ENCODE results near the gene PPM1N. TPM values are rescaled to one million over a fixed set of nuclear protein-coding genes. Genes with fewer than 3 reads are reported as not detected.

Gene PPM1N
- total RNA-seq, 1 donor from 2014 or later: 2.2 TPM

- no peaks in the 10 kb centered on the region for H3K4me1 ChIP-seq
- DNase-seq (ENCODE audit: low spot score in 2 of 2): no peak
- H3K4me3 ChIP-seq: no peak overlapping the region
- H3K9me3 ChIP-seq: no peaks in the 10 kb centered on the region
- TF ChIP-seq CTCF (IDR thresholded peaks at IDR 0.05): no peak
- no peaks in the 10 kb centered on the region for H3K27me3 ChIP-seq
- intact Hi-C loops (cut with DNase I): no loop called here
- H3K36me3 ChIP-seq: no peaks in the 10 kb centered on the region
- H3K27ac ChIP-seq: no peak overlapping the region
These were observed 49.0 kb downstream of the PPM1N start for GRCh38 chr19:45547211-45547770.

DNA sequence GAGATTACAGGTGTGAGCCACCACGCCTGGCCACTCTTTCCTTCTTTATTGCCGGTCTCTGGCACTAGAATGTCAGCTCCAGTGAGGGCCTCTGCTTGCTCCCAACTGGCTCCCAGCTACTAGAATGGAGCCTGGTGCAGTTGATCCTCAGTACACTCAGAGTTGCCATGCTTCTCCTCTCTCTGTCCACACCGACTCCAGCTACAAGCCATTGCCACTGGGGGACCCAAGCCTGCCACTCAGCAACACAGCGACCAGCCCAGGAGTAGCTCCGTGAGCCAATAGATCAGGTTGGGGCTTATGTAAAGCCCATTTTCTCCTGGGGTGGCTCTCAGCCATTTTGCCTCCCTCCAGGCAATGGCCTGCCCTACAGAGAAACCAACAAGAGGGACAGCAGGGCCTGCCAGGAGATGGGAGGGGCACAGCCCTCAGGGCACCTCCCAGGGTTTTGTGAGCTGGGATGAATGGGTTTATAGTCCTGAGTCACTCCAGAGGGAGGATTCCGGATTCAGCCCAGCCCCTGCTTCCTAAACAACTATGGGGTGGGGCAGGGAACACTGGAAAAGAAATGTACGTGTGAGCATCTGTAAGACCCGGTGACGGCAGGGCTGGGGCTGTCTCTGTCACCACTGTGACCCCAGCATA, 49.8 kb downstream of the PPM1N start:
- Histone ChIP-seq H3K27ac (no peak overlapping the region), H3K4me3 (no peak overlapping the region), H3K27me3 (no peaks in the 10 kb centered on the region), H3K9me3 (no peaks in the 10 kb centered on the region), H3K36me3 (peaks cover 0 to 3% of the 10 kb centered on the region in 2 donors), H3K4me1 (no peaks in the 10 kb centered on the region)
- intact Hi-C loops (cut with DNase I): no loop called here
- TF ChIP-seq CTCF (IDR thresholded peaks at IDR 0.05): no peak
- no peak for DNase-seq (ENCODE audit: low spot score in 2 of 2)

Other genes with a start within 250 kb of the PPM1N start
- 22.8 TPM for gene MARK4, start 247.2 kb upstream of the PPM1N start, total RNA-seq
- gene CKM, start 175.6 kb upstream of the PPM1N start, total RNA-seq: not detected
- gene KLC3, start 157.7 kb upstream of the PPM1N start, total RNA-seq: not detected
- gene ERCC2, start 127.9 kb upstream of the PPM1N start, total RNA-seq: 22.4 TPM
- 27.8 TPM for gene PPP1R13L, start 93.4 kb upstream of the PPM1N start, total RNA-seq
- 3.7 TPM for gene POLR1G, start 91.8 kb upstream of the PPM1N start, total RNA-seq
- gene ERCC1, start 74.5 kb upstream of the PPM1N start, total RNA-seq: 142 TPM
- gene FOSB, start 30.4 kb upstream of the PPM1N start, total RNA-seq: 511 TPM
- 37.1 TPM for gene RTN2, start 1.4 kb upstream of the PPM1N start, total RNA-seq
- gene VASP, start 9.0 kb downstream of the PPM1N start, total RNA-seq: 110 TPM
- 4.5 TPM for gene OPA3, start 86.4 kb downstream of the PPM1N start, total RNA-seq
- 14.0 TPM for gene GPR4, start 103.8 kb downstream of the PPM1N start, total RNA-seq
- 129 TPM for gene EML2, start 141.0 kb downstream of the PPM1N start, total RNA-seq
- gene GIPR, start 169.8 kb downstream of the PPM1N start, total RNA-seq: not detected
- 71.1 TPM for gene SNRPD2, start 193.5 kb downstream of the PPM1N start, total RNA-seq
- gene QPCTL, start 194.2 kb downstream of the PPM1N start, total RNA-seq: 7.2 TPM
- gene FBXO46, start 232.5 kb downstream of the PPM1N start, total RNA-seq: 27.5 TPM
- gene MEIOSIN, start 235.0 kb downstream of the PPM1N start, total RNA-seq: not detected